Stimulated activated CD8-positive, alpha-beta memory T cell treated with anti-CD3 and anti-CD28 coated beads, Interleukin-7, amount 100 ng/mL, for 48 hours (primary cell): ENCODE results near the gene MAP3K20.
"Not testable (repeated sequence)": the region's sequence is repeated elsewhere in the genome, so short reads cannot be mapped to it uniquely, and the experiment has no call there.

Experiments used
- DNase-seq, 2 donors: peaks; one replicate each; pipeline ENCODE4 v3.0.0-alpha.2; 2020; ENCODE audit warnings: low read depth in 1 of 2; ENCODE audit errors: extremely low read depth in 1 of 2

Gene MAP3K20

GRCh38 chr2:173119069-173119807 is 43.6 kb downstream of the MAP3K20 start:
- no peak for DNase-seq

DNA sequence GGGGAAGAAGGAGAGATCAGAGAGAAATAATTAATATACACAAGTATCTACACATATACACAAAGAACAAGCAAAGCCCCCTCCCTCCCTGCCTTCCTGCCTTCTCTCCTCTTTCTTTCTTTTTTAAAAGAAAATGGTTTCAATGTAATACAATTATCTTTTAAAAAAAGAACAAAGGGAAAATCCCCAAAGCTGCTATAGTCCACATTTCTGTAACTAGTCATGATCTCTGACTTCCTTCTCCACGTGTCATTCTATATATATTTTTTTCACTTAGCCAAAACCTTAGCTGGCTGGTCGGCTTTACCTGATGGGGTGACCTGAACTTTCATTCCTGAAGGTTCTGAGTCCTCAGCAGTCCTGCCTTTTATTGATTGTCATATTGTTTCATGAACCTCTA is 44.3 kb downstream of the MAP3K20 start:
- no peak for DNase-seq

- no peak for DNase-seq
Measured at GRCh38 chr2:173122936-173123335, 47.3 kb downstream of the MAP3K20 start.

DNA sequence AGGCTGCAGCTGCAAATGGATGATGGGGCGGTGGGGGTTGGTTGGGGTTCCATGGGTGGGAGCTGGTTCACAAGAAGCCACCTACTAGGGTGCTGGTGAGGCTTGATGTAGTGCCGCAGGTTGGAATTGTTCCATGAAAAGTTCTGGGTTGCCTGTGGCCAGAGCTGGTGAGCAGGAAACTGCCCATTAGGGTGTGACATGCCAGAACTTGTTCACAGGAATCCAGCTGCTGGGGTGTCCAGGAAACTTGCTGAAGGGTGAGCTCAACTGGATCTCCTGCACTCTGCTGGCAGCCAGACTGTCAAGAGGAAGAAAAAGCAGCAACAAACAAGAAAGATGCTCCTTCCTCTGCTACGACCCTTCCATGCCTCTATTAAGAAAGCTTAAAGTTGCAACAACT is 48.8 kb downstream of the MAP3K20 start:
- no peak for DNase-seq

DNA sequence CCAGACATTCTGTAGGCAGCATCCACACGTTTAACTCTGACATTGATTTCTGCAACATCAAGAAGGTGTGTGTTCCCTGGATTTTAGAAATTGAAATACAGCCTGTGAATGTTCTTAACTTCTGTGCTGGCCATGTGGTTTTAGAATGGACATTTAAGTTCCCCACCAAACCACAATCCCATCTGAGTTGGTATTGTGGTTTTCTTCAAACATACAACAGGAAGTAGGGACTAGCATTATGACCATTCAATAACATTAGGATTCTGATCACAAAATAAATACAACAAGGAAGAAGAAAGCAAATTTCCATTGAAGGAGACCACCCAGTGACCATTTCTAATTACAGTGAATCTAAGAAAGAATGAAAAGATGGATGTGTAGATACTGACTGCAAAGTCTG is 51.2 kb downstream of the MAP3K20 start:
- no peak for DNase-seq

- not testable (repeated sequence) for DNase-seq
Measured at GRCh38 chr2:173128132-173128531, 52.5 kb downstream of the MAP3K20 start.

DNA sequence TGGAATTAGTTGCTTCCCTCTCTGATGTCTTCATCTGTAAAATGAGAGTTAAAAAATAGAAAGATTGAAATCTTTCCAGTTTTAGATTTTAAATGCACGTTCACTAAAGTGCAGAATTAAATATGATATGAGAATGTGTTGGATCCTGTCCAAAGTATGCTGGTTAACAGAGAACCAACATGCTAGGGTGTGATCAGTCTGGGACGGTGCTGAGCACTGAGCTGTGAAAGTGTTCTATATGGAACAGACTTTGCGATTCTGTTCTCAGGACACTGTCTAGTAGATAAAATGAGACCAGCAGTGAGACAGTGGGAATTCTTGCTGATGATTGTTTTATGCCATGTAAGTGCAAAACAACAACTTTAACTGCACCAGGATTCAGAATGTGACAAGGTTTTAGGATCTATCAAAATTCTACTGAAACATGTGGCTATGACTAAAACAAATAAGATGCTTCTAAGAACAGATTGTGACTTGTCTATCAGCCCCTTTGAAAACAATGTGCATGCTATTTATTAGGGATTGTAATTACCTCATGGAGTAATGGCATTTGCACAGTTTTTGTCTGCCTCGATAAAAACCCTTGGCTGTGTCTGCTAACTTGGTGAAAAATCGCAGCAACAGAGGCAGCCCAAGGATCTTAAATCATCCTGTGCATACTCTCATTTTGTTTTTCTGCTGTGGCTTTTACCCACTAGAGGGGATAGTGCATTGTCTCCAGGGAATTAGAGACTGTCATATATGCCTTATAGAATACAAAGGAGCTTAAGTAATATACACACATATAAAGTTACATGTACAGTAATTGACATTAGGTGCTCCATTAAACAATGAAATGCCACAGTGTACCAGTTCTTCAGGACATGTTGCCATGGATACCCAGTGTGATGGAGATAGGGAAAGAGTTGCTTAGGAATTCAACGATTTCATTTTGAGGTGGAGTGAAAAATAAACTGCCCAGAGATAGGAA is 55.1 kb downstream of the MAP3K20 start:
- DNase-seq, result no peak

DNA sequence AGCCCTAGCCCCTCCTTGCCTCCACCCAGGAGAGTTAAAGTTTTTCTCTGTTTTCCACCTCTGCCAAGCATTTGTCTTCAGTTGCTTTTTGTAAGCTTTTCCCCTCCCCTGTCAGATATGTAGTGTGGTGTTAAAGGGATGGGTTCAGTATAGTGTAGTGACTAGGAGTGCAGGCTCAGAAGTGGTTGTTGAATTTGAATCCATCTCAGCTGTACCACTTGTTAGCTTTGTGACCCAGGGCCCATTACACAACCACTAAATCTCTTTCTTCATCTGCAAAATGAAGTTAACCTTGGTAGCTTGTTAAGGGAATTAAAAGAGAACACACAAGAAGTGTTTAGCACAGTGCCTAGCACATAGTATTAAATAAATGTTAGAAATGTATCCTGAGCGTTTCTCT is 56.9 kb downstream of the MAP3K20 start:
- DNase-seq, result no peak

GRCh38 chr2:173134703-173135102 is 59.1 kb downstream of the MAP3K20 start:
- DNase-seq, result no peak

GRCh38 chr2:173136067-173136466 is 60.4 kb downstream of the MAP3K20 start:
- DNase-seq, result no peak

- no peak for DNase-seq
Measured at GRCh38 chr2:173136599-173136998, 61.0 kb downstream of the MAP3K20 start.

DNA sequence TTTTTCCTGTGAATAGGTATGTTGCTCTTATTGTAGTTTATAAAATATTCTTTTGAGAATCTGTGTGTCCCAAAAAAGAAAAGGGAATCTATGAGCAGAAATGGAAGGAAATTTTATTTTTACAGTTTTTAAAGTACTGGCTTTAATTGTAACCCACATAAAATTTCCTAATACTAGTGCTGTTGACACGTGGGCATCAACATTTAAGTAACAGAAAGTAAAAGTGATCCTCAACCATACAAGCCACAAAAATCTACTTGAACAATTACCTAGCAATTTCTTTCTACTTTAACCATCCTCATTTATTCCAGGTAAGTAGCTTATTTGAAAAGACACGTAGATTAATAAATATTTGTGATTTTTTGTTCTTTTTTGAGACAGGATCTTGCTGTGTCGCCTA is 62.0 kb downstream of the MAP3K20 start:
- no peak for DNase-seq

- no peak for DNase-seq
Measured at GRCh38 chr2:173138962-173139361, 63.3 kb downstream of the MAP3K20 start.

GRCh38 chr2:173141666-173142065 is 66.0 kb downstream of the MAP3K20 start:
- no peak for DNase-seq

DNA sequence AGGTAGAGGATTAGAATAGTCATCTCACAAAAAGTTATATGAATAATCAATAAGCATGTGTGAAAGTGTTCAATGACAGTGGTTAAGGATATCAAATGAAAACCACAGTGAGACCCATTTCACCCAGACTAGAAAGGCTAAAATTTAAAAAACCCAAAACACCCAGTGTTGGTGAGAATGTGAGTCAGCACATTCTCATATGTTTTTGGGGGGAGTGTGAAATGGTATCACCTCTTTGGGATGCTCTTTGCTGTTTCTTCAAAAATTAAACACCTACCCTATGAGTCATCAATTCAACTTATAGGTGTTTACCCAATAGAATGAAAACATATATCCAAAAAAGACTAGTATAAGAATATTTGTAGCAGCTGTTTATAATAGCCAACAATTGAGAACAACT is 69.8 kb downstream of the MAP3K20 start:
- DNase-seq, result no peak

DNA sequence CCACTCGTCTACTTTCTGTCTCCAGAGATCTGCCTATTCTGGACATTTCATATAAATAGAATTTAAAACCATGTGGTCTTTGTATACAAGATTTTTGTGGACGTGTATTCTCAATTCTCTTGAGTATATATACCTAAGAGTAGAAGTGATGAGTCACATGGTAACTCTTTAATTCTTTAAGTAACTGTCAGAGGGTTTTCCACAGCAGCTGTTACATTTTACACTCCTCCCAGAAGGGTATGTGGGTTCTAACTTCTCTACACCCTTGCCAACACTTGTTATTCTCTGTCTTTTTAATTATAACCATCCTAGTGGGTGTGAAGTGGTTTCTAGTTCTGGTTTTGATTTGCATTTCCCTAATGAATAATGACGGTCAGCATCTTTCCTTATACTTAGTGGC is 70.9 kb downstream of the MAP3K20 start:
- no peak for DNase-seq

DNA sequence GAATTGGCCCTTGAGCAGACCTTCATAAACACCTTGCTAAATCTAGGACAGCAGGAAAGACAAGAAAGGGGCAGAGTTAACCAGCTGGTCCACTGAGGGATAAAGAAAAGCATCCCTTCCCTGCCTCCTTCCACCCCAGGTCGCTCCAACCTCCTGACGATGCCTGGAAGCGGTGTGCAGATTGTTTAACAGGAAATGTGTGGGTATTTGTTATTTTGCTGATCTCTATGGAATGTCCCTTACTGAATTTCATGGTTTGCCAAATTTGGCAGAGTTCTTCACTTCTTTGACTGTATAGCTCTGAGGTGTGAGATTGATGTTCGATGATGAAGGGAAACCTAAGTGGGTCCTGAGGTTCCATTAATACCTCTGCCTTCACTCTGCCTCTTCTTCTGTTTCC is 72.9 kb downstream of the MAP3K20 start:
- DNase-seq, result no peak

- peak; percentile 35 to 57 for DNase-seq
Measured at GRCh38 chr2:173149491-173149890, 73.8 kb downstream of the MAP3K20 start.

DNA sequence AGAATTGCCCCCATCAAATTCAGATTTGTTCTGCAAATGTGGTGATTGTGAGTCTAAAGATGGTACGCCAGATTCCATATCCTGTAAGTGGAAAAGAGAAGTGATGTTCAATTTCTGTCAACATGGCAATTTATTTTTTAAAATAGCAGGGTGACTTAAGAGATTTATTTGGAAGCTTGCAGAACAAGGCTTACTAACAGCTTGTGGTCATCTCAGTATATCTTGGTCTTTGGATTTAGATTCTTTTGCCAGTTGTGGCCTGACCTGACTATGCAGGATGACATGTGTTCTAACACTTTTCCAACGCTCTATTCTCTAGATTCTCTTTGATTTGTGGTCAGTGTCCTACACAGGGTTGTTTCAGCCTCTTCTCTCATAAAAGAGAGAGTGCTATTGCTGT is 74.4 kb downstream of the MAP3K20 start:
- DNase-seq, result no peak

DNA sequence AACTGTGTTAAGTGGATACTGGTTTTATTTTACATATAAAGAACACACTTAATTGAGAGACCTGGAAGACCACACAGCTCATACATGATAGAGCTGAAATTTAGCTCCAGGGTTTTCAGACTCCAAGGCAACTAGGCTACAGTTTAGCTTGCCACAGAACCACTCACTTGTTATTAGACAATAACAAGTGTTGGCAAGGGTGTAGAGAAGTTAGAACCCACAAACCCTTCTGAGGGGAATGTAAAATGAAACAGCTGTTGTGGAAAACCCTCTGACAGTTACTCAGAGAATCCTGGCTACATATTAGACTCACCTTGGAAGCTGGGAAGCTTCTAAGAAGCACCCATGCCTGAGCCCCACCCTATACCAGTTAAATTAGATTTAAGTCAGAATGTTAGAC is 75.3 kb downstream of the MAP3K20 start:
- DNase-seq, result no peak

DNA sequence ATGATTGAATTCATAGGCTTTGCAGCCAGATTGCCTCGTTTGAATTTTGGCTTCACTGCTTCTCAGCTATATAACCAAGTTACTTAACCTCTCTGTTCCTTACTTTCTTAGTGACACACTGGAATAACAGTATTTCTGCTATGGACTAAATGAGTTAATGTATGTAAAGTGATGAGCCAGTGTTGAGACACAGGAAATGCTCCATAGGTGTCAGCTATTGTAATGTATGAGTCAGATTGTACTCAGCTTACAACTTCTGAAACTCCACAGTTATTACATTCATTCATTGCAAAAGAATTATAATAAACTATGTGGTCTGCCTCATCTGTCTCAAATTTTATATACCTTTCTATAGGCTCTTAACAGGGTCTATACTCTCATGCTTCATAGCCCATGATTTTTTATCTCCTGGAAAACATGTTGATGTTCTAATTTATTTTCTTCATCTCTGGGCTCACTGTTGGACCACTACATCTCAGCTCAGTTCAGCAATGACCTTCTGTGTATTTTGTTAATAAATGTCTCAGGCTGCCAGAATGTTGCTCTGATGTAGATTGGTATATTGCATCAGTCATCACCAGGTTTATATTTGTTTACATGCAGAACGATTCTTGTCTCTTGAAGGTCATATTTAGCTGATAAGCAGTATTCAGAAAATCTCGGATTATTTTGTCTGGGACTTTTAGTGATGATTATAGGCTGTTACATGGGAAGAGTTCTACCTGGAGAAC is 76.2 kb downstream of the MAP3K20 start:
- no peak for DNase-seq
